AG09319 (cell line): ENCODE results near the gene MACROH2A1.

Source experiments
- DNase-seq: peaks from one replicate; pipeline ENCODE4 v3.0.0-alpha.2; 2010; ENCODE audit warnings: low read depth; ENCODE audit errors: extremely low read depth
- CTCF ChIP-seq: IDR thresholded peaks from 2 replicates; pipeline ENCODE4 v1.5.1; 2011; ENCODE audit warnings: low read depth, mild to moderate bottlenecking, inconsistent platforms, low read length, moderate library complexity

The MACROH2A1 gene

DNA sequence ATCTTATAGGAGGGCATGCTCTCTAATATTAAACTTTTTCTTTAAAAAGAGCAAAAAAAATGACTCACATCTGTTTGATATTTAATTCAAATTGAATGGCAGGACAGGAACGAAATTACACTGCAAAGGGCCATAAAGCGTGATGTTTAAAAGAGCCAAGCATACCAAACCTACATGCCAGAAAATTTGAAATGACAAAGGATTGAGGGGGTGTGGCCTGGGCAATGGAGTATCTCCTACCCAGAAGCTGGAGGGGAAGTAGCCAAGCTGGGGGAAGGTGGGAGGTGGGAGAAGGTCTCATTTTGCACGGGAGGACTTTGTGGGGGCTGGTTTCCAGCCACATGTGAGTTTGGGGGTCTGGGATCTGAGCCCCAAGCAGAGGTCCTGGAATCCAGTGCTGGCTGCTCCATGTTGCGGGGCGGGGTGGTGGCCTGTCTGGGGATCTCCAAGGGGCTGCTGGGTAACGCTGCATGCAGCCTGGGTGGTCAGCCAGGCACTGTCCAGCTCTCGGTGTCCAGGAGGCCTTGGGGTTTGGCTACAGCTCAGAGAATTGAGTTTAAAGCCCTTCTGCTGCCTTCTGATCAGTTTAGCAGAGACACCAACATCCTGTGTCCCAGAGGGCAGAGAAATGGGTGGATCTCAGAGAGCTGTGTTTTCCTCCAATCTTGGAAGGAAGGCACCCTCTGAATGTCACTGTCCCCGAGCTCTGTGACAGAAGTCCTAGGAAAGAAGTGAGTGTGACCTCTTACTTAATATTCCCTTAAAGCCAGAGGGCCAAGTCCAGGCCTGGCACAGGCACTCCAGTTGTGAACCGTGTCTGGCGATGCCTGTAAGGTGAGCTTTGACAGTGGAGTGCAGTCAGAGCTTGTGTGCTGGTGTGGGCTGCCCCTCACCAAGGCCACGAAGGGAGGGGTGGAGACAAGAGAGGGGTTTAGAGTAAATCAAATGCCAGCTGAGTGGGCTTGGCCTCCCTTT, 40.5 kb upstream of the MACROH2A1 start:
- TF ChIP-seq CTCF: no peak
- DNase-seq: no peak

- TF ChIP-seq CTCF: no peak
- DNase-seq: no peak
Observed at GRCh38 chr5:135438636-135439221, 39.7 kb upstream of the MACROH2A1 start.

DNA sequence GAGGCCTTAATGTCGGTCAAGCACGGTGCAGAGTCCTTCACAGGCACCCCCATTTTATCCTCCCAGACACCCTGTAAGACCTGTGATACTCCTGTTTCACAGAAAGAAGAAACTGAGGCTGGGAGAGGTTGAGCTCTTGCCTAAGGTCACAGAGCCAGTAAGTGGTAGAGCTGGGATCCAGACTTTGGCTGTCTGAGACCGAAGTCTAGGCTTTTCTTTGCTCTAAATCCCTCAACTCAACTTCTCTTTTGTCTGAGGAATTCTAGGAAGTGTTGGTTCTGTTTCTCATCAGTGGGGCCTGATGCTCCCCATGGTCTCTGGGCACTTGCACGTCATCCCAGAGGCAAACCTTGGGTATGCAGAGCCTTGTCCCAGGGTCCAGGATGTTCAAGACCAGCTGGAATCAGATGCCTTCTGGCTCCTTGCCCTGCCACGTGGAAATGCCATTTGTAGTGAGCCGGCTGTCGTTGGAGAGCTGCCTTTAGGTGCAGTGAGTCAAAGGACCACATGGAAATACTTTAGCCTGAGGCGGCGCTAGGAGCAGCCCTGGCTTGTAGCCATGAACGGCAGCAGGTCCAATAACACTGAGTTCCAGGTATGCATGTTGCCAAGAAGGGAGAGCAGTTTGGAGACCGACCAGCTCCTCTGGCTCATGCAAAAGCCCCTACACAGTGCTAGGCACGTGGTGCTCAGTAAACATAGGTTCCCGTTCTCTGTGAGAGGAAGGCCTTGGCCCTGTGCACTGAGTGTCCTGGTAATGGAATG, 38.9 kb upstream of the MACROH2A1 start:
- no peak for TF ChIP-seq CTCF
- peak; percentile 86 for DNase-seq

DNA sequence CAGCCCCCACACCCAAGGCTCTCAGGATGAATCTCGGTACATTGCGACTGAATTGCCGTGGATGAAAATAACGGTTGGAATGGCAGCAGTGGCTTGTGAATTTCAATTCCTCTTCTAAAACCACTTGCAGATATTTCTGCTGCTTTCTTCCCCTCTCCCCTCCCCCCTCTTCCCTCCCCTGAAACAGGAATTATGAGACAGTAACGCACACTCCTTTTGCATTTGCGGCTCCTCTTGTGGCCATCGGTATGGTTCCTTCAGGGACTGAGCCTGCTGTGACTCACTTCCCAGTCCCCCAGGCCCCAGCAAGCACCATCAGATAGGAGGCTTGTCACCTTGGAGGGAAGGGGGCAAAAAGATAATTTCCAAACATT, 38.4 kb upstream of the MACROH2A1 start:
- no peak for TF ChIP-seq CTCF
- DNase-seq: no peak

GRCh38 chr5:135436951-135437418, 38.0 kb upstream of the MACROH2A1 start:
- DNase-seq: no peak
- TF ChIP-seq CTCF: no peak

DNA sequence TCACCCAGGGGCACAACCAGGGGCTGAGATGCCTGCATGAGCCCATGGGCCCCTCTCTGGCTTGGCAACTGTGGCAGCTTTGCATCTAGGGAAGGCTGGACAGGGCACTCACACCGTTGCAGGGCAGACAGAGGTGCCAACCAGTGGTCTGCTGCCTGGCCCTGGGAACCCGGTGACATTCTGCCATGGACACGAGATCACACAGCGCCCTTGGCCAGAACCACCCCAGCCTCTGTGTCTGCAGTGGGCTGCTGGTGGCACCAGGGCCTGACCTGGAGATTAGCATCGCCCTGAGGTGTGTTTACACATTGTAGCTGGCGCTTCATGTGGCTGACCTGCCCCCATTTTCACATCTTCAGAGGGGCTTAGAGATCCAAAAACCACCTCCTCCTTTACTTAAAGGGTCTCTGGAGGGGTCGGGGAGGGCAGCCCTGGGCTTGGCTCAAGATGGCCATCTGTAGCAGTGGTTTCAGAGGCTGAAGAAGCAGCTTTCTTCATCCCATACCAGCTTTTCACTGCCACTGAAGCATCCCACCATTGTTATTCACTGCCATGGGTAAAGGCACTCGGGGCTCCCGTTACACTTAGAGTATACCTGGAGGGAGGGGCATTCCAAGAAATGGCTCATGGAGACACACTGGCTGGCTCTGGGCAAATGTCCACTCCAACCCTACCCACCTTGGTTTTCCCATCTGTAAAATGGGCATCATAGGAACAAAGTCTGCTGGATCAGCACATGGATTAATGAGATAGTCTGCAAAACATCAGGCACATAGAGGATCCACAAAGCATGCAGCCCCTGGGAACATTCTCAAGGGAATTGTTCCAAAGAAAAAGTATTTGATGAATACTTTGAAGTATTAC, 36.7 kb upstream of the MACROH2A1 start:
- TF ChIP-seq CTCF: no peak

More for the DNA sequence above, 36.7 kb upstream of the MACROH2A1 start:
- DNase-seq: no peak
